ENCODE results near the gene TMEM131. TPM values are rescaled to one million over a fixed set of nuclear protein-coding genes. Genes with fewer than 3 reads are reported as not detected.
"Not testable (repeated sequence)": the region's sequence is repeated elsewhere in the genome, so short reads cannot be mapped to it uniquely, and the experiment has no call there.

TMEM131 gene
- total and polyA plus RNA-seq, 5 donors = 11.5 to 32.7 (median 28.8) TPM

DNA sequence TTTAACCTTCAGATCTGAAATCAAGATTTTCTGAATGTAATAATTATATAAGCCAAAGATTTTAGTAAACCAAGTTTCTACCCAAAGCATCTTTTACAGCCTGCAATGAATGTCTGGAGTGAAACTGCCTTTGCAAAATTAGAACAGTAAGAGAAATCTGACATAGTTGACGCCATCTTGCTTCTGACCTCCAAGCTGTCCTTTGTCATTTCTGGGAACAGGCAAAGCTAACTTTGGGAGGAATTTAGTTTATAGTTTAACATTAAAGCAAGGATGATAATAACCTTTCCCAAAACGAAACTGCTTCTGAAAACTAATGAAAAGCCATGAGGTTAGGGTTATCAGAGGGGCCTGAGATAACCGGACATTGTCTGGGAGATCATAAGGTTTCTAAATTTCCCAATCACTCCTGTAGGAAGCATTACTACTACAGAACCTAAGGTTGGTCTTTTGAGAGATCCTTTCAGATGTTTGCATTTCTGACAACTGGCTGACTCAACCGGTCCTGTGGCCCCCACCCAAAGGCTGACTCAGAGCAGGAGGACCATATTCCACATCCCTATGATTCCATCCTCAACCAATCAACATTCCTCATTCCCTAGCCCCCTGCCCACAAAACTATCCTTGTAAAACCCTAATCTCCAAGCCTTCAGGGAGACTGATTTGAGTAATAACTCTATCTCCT, 124.5 kb downstream of the TMEM131 start:
- Histone ChIP-seq H3K27ac (ENCODE audit: low read length) (peak overlapping the region; percentile 59), H3K27me3 (ENCODE audit: control insufficient read depth, insufficient read depth) (no peaks in the 10 kb centered on the region), H3K4me1 (ENCODE audit: control insufficient read depth, insufficient read depth, low read length) (peaks cover 10% of the 10 kb centered on the region), H3K9me3 (ENCODE audit: control insufficient read depth, low read length) (no peaks in the 10 kb centered on the region), H3K4me3 (ENCODE audit: low read length) (no peak overlapping the region)
- peak in 1 of 2 donors; percentile 43 for ATAC-seq
- intact Hi-C loops (cut with DNase I) = no loop called here
- no peak for DNase-seq
- WGBS = 87% methylated on average over 4 of the region's 4 CpGs

DNA sequence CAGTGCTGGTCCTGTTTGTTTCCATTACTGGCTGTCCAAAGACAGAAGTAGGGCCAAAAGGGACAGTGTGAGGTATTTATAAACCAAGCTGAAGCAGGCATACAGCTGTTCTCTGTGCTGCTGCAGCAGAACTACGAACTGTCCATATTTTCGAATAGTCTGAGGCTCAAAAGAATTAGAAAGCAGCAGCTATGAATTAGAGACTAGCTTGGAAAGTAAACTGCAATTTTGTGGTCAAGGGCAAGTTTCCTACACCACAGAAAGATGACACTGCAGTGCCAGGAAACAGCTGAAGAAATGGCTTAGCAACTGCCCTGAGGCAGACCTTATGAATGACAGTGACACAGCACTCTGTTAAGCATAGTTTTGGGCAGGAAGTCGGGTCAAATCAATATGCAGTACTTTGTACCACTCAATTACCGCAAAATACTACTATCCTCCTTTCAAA, 125.3 kb downstream of the TMEM131 start:
- Histone ChIP-seq H3K4me1 (ENCODE audit: control insufficient read depth, insufficient read depth, low read length) (peaks cover 10% of the 10 kb centered on the region), H3K27me3 (ENCODE audit: control insufficient read depth, insufficient read depth) (no peaks in the 10 kb centered on the region), H3K9me3 (ENCODE audit: control insufficient read depth, low read length) (no peaks in the 10 kb centered on the region), H3K27ac (ENCODE audit: low read length) (peak overlapping the region; percentile 96), H3K4me3 (ENCODE audit: low read length) (no peak overlapping the region)
- ATAC-seq (peak; percentile 74 to 90), DNase-seq (no peak)
- 42% methylated on average over 4 of the region's 4 CpGs for WGBS
- intact Hi-C loops (cut with DNase I) = no loop called here

DNA sequence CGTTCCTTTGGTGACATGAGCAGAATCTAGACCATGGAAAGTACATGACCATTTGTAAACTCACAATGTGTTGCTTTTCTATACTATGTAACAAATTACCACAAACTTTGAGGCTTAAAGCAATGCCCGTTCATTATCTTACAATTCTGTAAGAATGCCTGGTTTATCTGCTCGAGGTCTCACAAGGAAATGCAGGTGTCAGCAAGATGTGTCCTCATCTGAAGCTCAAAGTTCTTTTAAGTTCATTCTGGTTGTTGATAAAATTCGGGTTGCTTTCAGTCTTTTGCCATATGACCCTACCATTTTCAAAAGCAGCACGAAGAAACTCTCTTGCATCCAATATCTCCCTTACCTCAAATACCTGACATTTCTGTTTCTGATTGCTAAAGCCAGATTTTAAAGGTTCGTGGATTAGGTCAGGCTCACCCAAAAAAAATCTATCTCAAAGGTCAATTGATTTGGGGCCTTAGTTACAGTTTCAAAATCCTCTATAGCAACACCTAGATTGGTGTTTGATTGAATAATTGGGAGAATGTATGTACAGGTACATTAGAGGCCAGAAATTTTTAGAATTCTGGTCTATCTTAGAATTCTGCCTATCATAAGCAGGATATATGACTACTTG, 125.9 kb downstream of the TMEM131 start:
- peak overlapping the region; percentile 96 for H3K27ac ChIP-seq (ENCODE audit: low read length)

DNA sequence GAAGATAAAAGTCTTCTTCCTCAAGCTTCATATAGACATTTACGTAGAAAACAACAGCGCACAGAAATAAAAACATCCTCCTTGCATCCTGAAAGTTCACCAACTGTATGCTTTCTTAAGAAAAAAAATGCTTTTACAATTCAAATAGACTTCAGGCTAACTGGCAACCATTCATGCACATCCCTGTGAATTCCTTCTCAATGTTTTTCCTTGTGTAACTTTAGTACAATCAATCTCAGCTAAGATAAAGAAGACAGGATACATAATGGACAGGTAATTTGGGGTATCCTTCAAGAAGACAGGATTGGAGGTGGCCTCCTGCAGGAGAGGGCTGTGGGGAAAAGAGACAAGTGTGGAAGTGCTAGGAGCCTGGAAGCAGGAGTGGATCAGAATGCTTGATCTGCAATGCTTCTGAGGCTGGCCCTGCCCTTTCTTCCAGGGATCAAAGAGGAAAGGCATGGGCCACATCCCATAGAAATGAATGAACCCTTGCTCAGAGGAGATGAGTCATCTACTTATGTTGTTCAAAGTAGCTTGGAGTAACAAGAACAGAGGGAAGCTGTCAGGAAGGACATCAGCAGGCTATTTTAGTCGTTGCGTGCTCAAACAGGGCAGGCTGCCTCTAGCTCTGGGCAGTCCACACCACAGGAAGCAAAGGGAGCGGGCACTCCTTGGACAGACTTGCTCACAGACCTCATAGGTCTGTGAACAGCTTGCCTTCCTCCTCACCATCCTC, 126.6 kb downstream of the TMEM131 start:
- ATAC-seq (peak; percentile 89 to 97), DNase-seq (peak; percentile 41 to 58 (median 49))
- intact Hi-C loops (cut with DNase I) = no loop called here
- Histone ChIP-seq H3K27ac (ENCODE audit: low read length) (peak overlapping the region; percentile 91), H3K4me3 (ENCODE audit: low read length) (no peak overlapping the region), H3K4me1 (ENCODE audit: control insufficient read depth, insufficient read depth, low read length) (peaks cover 10% of the 10 kb centered on the region), H3K27me3 (ENCODE audit: control insufficient read depth, insufficient read depth) (no peaks in the 10 kb centered on the region), H3K9me3 (ENCODE audit: control insufficient read depth, low read length) (no peaks in the 10 kb centered on the region)
- 60% methylated on average over 5 of the region's 5 CpGs for WGBS

More for the DNA sequence above, 125.9 kb downstream of the TMEM131 start:
- Histone ChIP-seq H3K9me3 (ENCODE audit: control insufficient read depth, low read length) (no peaks in the 10 kb centered on the region), H3K4me1 (ENCODE audit: control insufficient read depth, insufficient read depth, low read length) (peaks cover 10% of the 10 kb centered on the region), H3K27me3 (ENCODE audit: control insufficient read depth, insufficient read depth) (no peaks in the 10 kb centered on the region), H3K4me3 (ENCODE audit: low read length) (no peak overlapping the region)
- WGBS = 70% methylated on average over 6 of the region's 6 CpGs
- DNase-seq (no peak), ATAC-seq (no peak)
- intact Hi-C loops (cut with DNase I) = no loop called here

GRCh38 chr2:97863829-97864228, 131.9 kb downstream of the TMEM131 start:
- 96% methylated on average over 3 of the region's 3 CpGs for WGBS
- no peak overlapping the region for H3K27ac ChIP-seq (ENCODE audit: low read length)

DNA sequence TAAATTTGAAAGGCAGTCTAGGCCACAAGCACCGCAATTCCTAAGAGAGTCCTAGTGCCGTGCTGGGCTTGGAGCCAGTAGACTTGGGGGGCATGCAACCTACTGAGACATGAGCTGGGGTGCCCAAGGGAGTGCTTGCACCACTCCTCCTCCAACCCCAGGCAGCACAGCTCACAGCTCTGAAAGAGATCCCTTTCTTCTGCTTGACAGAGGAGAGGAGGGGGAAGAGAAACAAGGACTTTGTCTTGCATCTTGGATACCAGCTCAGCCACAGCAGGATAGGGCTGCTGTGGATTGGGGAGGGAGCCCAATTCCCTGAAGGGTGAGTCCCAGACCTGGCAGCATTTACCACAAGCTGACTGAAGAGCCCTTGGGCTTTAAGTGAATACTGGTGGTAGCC, 134.6 kb downstream of the TMEM131 start:
- H3K27ac ChIP-seq (ENCODE audit: low read length) = no peak overlapping the region
- WGBS = 86% methylated on average over 2 of the region's 2 CpGs
- H3K4me3 ChIP-seq (ENCODE audit: low read length) = no peak overlapping the region
- no peaks in the 10 kb centered on the region for H3K9me3 ChIP-seq (ENCODE audit: control insufficient read depth, low read length)
- H3K4me1 ChIP-seq (ENCODE audit: control insufficient read depth, insufficient read depth, low read length) = no peaks in the 10 kb centered on the region
- intact Hi-C loops (cut with DNase I) = no loop called here
- no peaks in the 10 kb centered on the region for H3K27me3 ChIP-seq (ENCODE audit: control insufficient read depth, insufficient read depth)
- no peak for ATAC-seq
- DNase-seq = no peak

More at GRCh38 chr2:97863829-97864228, 131.9 kb downstream of the TMEM131 start:
- Histone ChIP-seq H3K4me3 (ENCODE audit: low read length) (no peak overlapping the region), H3K4me1 (ENCODE audit: control insufficient read depth, insufficient read depth, low read length) (peaks cover 3% of the 10 kb centered on the region), H3K27me3 (ENCODE audit: control insufficient read depth, insufficient read depth) (no peaks in the 10 kb centered on the region), H3K9me3 (ENCODE audit: control insufficient read depth, low read length) (no peaks in the 10 kb centered on the region)
- no peak for DNase-seq
- intact Hi-C loops (cut with DNase I) = no loop called here
- no peak for ATAC-seq

GRCh38 chr2:97858442-97858841, 137.3 kb downstream of the TMEM131 start:
- ATAC-seq (no peak), DNase-seq (no peak)
- no peaks in the 10 kb centered on the region for H3K9me3 ChIP-seq (ENCODE audit: control insufficient read depth, low read length)
- H3K27ac ChIP-seq (ENCODE audit: low read length) = no peak overlapping the region
- H3K4me1 ChIP-seq (ENCODE audit: control insufficient read depth, insufficient read depth, low read length) = peaks cover 1% of the 10 kb centered on the region
- 96% methylated on average over 3 of the region's 3 CpGs for WGBS
- no peak overlapping the region for H3K4me3 ChIP-seq (ENCODE audit: low read length)
- no peaks in the 10 kb centered on the region for H3K27me3 ChIP-seq (ENCODE audit: control insufficient read depth, insufficient read depth)
- intact Hi-C loops (cut with DNase I) = no loop called here

- no peak for ATAC-seq
- WGBS = 64% methylated on average over 2 of the region's 2 CpGs
- Histone ChIP-seq H3K9me3 (ENCODE audit: control insufficient read depth, low read length) (no peaks in the 10 kb centered on the region), H3K4me3 (ENCODE audit: low read length) (no peak overlapping the region), H3K4me1 (ENCODE audit: control insufficient read depth, insufficient read depth, low read length) (peaks cover 1% of the 10 kb centered on the region), H3K27me3 (ENCODE audit: control insufficient read depth, insufficient read depth) (no peaks in the 10 kb centered on the region), H3K27ac (ENCODE audit: low read length) (no peak overlapping the region)
- intact Hi-C loops (cut with DNase I) = no loop called here
- no peak for DNase-seq
Measured at GRCh38 chr2:97857553-97857952, 138.2 kb downstream of the TMEM131 start.

GRCh38 chr2:97853057-97853456, 142.7 kb downstream of the TMEM131 start:
- H3K4me3 ChIP-seq (ENCODE audit: low read length); H3K27ac ChIP-seq (ENCODE audit: low read length); intact Hi-C loops (cut with DNase I); H3K27me3 ChIP-seq (ENCODE audit: control insufficient read depth, insufficient read depth); H3K9me3 ChIP-seq (ENCODE audit: control insufficient read depth, low read length); ATAC-seq; DNase-seq; H3K4me1 ChIP-seq (ENCODE audit: control insufficient read depth, insufficient read depth, low read length): not testable (repeated sequence)
- 93% methylated on average over 4 of the region's 4 CpGs for WGBS

- intact Hi-C loops (cut with DNase I) = no loop called here
Measured at GRCh38 chr2:97851172-97851571, 144.6 kb downstream of the TMEM131 start.

More at GRCh38 chr2:97851172-97851571, 144.6 kb downstream of the TMEM131 start:
- Histone ChIP-seq H3K27ac (ENCODE audit: low read length) (no peak overlapping the region), H3K4me1 (ENCODE audit: control insufficient read depth, insufficient read depth, low read length) (peaks cover 1% of the 10 kb centered on the region), H3K9me3 (ENCODE audit: control insufficient read depth, low read length) (no peaks in the 10 kb centered on the region), H3K4me3 (ENCODE audit: low read length) (no peak overlapping the region), H3K27me3 (ENCODE audit: control insufficient read depth, insufficient read depth) (no peaks in the 10 kb centered on the region)
- DNase-seq (no peak), ATAC-seq (no peak)
- WGBS = 92% methylated on average over 5 of the region's 5 CpGs
